IMR-90 (cell line): ENCODE measurements around the gene DCTN2. TPM values are rescaled to one million over a fixed set of nuclear protein-coding genes. Genes with fewer than 3 reads are reported as not detected.

Experiments
- ATAC-seq: fragments of 200-7000 bp; cut with Tn5 transposase; 2 replicates; pipeline ENCODE4 v1.9.1; 2020; ENCODE audit warnings: low read depth, mild to moderate bottlenecking, moderate library complexity
- BruUV-seq: library from RNA; stranded (reverse); fragments of 400-500 nt; replicated peaks from 2 replicates; lab custom pipeline; 2021; lab: Mats Ljungman, UMichigan
- CTCF ChIA-PET: fragments of 300-600 bp; formaldehyde crosslinking; extraction: SDS; loops from one replicate; lab custom pipeline; 2021; ENCODE audit warnings: antibody characterized with exemption; lab: Yijun Ruan, JAX
- POLR2A ChIA-PET: fragments of 300-600 bp; sonication (Branson Sonifier 250); formaldehyde crosslinking; loops from one replicate; lab custom pipeline; 2022; ENCODE audit warnings: antibody characterized with exemption; ENCODE audit not compliant: unreplicated experiment; lab: Charles Lee
- DNase-seq: peaks from one replicate; pipeline ENCODE4 v3.0.0; 2013
- H2AFZ ChIP-seq: replicated peaks from 2 replicates; pipeline ENCODE3; 2013; ENCODE audit warnings: low read length, mild to moderate bottlenecking; ENCODE audit not compliant: poor library complexity
- H2AK5ac ChIP-seq: 2 replicates; pipeline ENCODE4 v1.6.1; 2013; ENCODE audit warnings: low read depth, low read length, inconsistent platforms
- H2AK9ac ChIP-seq: replicated peaks from 2 replicates; pipeline ENCODE3; 2013; ENCODE audit warnings: mild to moderate bottlenecking, low read depth, low read length, moderate library complexity; ENCODE audit not compliant: poor library complexity
- H2BK120ac ChIP-seq: 2 replicates; pipeline ENCODE4 v1.6.1; 2013; ENCODE audit warnings: low read depth, low read length, inconsistent platforms
- H2BK15ac ChIP-seq: 3 replicates; pipeline ENCODE4 v1.6.1; 2013; ENCODE audit warnings: low read depth, low read length, inconsistent platforms
- H2BK20ac ChIP-seq: 2 replicates; pipeline ENCODE4 v1.6.1; 2013; ENCODE audit warnings: low read depth, mild to moderate bottlenecking, inconsistent platforms, low read length, moderate library complexity
- H2BK5ac ChIP-seq: 2 replicates; pipeline ENCODE4 v1.6.1; 2013; ENCODE audit warnings: mild to moderate bottlenecking, low read depth, low read length, inconsistent platforms; ENCODE audit not compliant: poor library complexity, severe bottlenecking
- H3K14ac ChIP-seq: replicated peaks from 2 replicates; pipeline ENCODE4 v1.6.1; 2013; ENCODE audit warnings: low read depth, low read length, inconsistent platforms
- H3K18ac ChIP-seq: 2 replicates; pipeline ENCODE4 v1.6.1; 2013; ENCODE audit warnings: low read depth, low read length, control low read depth
- H3K23ac ChIP-seq: 2 replicates; pipeline ENCODE4 v1.6.1; 2013; ENCODE audit warnings: low read depth, low read length, inconsistent platforms
- H3K27ac ChIP-seq: 2 replicates; pipeline ENCODE4 v1.5.1; 2013; ENCODE audit warnings: mild to moderate bottlenecking, control low read depth, low read length; ENCODE audit not compliant: insufficient read depth
- H3K27me3 ChIP-seq: 2 replicates; pipeline ENCODE4 v1.6.1; 2013; ENCODE audit warnings: low read length; ENCODE audit not compliant: control insufficient read depth, insufficient read depth
- H3K36me3 ChIP-seq: 2 replicates; pipeline ENCODE4 v1.6.1; 2013; ENCODE audit warnings: low read length, mixed read lengths; ENCODE audit not compliant: control insufficient read depth, insufficient read depth
- H3K4ac ChIP-seq: 2 replicates; pipeline ENCODE4 v1.6.1; 2013; ENCODE audit warnings: low read depth, low read length, inconsistent platforms
- H3K4me1 ChIP-seq: 2 replicates; pipeline ENCODE4 v1.6.1; 2013; ENCODE audit warnings: low read length, mixed read lengths; ENCODE audit not compliant: control insufficient read depth, insufficient read depth
- H3K4me2 ChIP-seq: 2 replicates; pipeline ENCODE4 v1.6.1; 2013; ENCODE audit warnings: low read depth, mild to moderate bottlenecking, control low read depth, low read length, moderate library complexity
- H3K4me3 ChIP-seq: 2 replicates; pipeline ENCODE4 v1.5.1; 2013; ENCODE audit warnings: low read depth, mild to moderate bottlenecking, control low read depth, low read length, moderate library complexity; ENCODE audit not compliant: insufficient read depth
- H3K56ac ChIP-seq: 2 replicates; pipeline ENCODE4 v1.6.1; 2013; ENCODE audit warnings: low read length, inconsistent platforms; ENCODE audit not compliant: insufficient read depth; ENCODE audit errors: extremely low read depth
- H3K79me1 ChIP-seq, 2 experiments: 2 replicates each; pipeline ENCODE4 v1.6.1; 2013; ENCODE audit warnings: low read length in 2 of 2, inconsistent platforms in 1 of 2, low read depth in 1 of 2
- H3K9ac ChIP-seq: 2 replicates; pipeline ENCODE4 v1.6.1; 2013; ENCODE audit warnings: low read depth, low read length, control low read depth
- H3K9me1 ChIP-seq: 2 replicates; pipeline ENCODE4 v1.6.1; 2013; ENCODE audit warnings: low read length, inconsistent platforms; ENCODE audit not compliant: insufficient read depth
- H3K9me3 ChIP-seq: 2 replicates; pipeline ENCODE4 v1.6.1; 2013; ENCODE audit warnings: low read length; ENCODE audit not compliant: control insufficient read depth, insufficient read depth
- H4K20me1 ChIP-seq: 2 replicates; pipeline ENCODE4 v1.6.1; 2013; ENCODE audit warnings: low read length, inconsistent platforms; ENCODE audit not compliant: insufficient read depth
- H4K5ac ChIP-seq: 2 replicates; pipeline ENCODE4 v1.6.1; 2013; ENCODE audit warnings: mild to moderate bottlenecking, low read depth, low read length, control low read depth
- H4K8ac ChIP-seq, 2 experiments: 2 replicates each; pipeline ENCODE4 v1.6.1; 2013; ENCODE audit warnings: low read depth in 2 of 2, low read length in 2 of 2, control low read depth in 1 of 2, inconsistent platforms in 1 of 2
- H4K91ac ChIP-seq: 2 replicates; pipeline ENCODE4 v1.6.1; 2013; ENCODE audit warnings: low read depth, low read length, inconsistent platforms; ENCODE audit not compliant: insufficient read depth
- BHLHE40 ChIP-seq: fragments of 150-350 bp; IDR thresholded peaks from 2 replicates; pipeline ENCODE4 v1.6.1; 2016; ENCODE audit warnings: mild to moderate bottlenecking, low read depth, low read length
- CEBPB ChIP-seq: IDR thresholded peaks from 2 replicates; pipeline ENCODE4 v1.6.1; 2012; ENCODE audit warnings: low read depth, low read length, improper control_type of control experiment
- CHD1 ChIP-seq: IDR thresholded peaks from 2 replicates; pipeline ENCODE4 v1.6.1; 2012; ENCODE audit warnings: low read depth, low read length, improper control_type of control experiment
- CTCF ChIP-seq: conservative IDR thresholded peaks from 2 replicates; pipeline ENCODE4 v1.5.1; 2012; ENCODE audit warnings: mild to moderate bottlenecking, low read depth, low read length, improper control_type of control experiment
- MAFK ChIP-seq: IDR thresholded peaks from 2 replicates; pipeline ENCODE4 v1.6.1; 2012; ENCODE audit warnings: low read depth, low read length, improper control_type of control experiment
- MAZ ChIP-seq: IDR thresholded peaks from 2 replicates; pipeline ENCODE4 v1.6.1; 2012; ENCODE audit warnings: low read depth, mild to moderate bottlenecking, low read length, improper control_type of control experiment, moderate library complexity, borderline replicate concordance
- MXI1 ChIP-seq: IDR thresholded peaks from 2 replicates; pipeline ENCODE4 v1.6.1; 2012; ENCODE audit warnings: low read depth, mild to moderate bottlenecking, low read length, moderate library complexity, borderline replicate concordance
- NFE2L2 ChIP-seq: fragments of 150-350 bp; IDR thresholded peaks from 2 replicates; pipeline ENCODE4 v1.6.1; 2016; ENCODE audit warnings: low read depth, mild to moderate bottlenecking, low read length
- POLR2A ChIP-seq: IDR thresholded peaks from 2 replicates; pipeline ENCODE4 v1.6.1; 2012; ENCODE audit warnings: mild to moderate bottlenecking, low read depth, low read length
- RAD21 ChIP-seq: IDR thresholded peaks from 2 replicates; pipeline ENCODE4 v1.6.1; 2012; ENCODE audit warnings: low read length, improper control_type of control experiment
- RCOR1 ChIP-seq: IDR thresholded peaks from 2 replicates; pipeline ENCODE4 v1.6.1; 2012; ENCODE audit warnings: mild to moderate bottlenecking, low read length, improper control_type of control experiment; ENCODE audit not compliant: insufficient replicate concordance
- RFX5 ChIP-seq: IDR thresholded peaks from 2 replicates; pipeline ENCODE4 v1.8.0; 2012; ENCODE audit warnings: low read depth, mild to moderate bottlenecking, low read length, moderate library complexity
- SMC3 ChIP-seq: fragments of 150-350 bp; IDR thresholded peaks from 2 replicates; pipeline ENCODE4 v1.6.1; 2016; ENCODE audit warnings: low read depth, mild to moderate bottlenecking, antibody characterized with exemption, low read length, moderate library complexity
- dilution Hi-C: fragments of 300-500 bp; cut with HindIII; formaldehyde crosslinking; loops from one replicate; pipeline ENCODE4 v1.14.3; 2018; ENCODE audit warnings: low sequenced_read_pairs; ENCODE audit not compliant: unreplicated experiment
- in situ Hi-C: fragments of 300-500 bp; cut with MboI; formaldehyde crosslinking; loops from 3 replicates; pipeline ENCODE4 v1.14.3; 2019; ENCODE audit warnings: low sequenced_read_pairs, inconsistent platforms, mixed read lengths
- intact Hi-C: fragments of 100-400 bp; cut with micrococcal nuclease; formaldehyde crosslinking; loops from 2 replicates; pipeline ENCODE4 v1.10.0; 2022
- polyA plus RNA-seq, 3 experiments: library from polyadenylated mRNA; depleted of rRNA; stranded (reverse); fragments of >200 nt; gene quantifications; 2 replicates each; pipeline ENCODE4 v1.2.3, GENCODE V29; 2012; ENCODE audit warnings: low replicate concordance in 1 of 3
- total RNA-seq: library from RNA; depleted of rRNA; stranded (reverse); fragments of >200 nt; gene quantifications from 2 replicates; pipeline ENCODE4 v1.2.3, GENCODE V29; 2012
- TF ChIP-seq, protein P1 (sequence below): fragments of 150-350 bp; IDR thresholded peaks from 2 replicates; pipeline ENCODE4 v1.6.1; 2017; ENCODE audit warnings: mild to moderate bottlenecking, antibody characterized with exemption, low read length, low read depth
- TF ChIP-seq, protein P2 (sequence below): fragments of 150-350 bp; IDR thresholded peaks from 2 replicates; pipeline ENCODE4 v1.6.1; 2016; ENCODE audit warnings: low read depth, mild to moderate bottlenecking, low read length, moderate library complexity, borderline replicate concordance

Gene DCTN2
- total and polyA plus RNA-seq, 2 of the 4 experiments (the other 2 are of a cell fraction), result 125 to 130 TPM

DNA sequence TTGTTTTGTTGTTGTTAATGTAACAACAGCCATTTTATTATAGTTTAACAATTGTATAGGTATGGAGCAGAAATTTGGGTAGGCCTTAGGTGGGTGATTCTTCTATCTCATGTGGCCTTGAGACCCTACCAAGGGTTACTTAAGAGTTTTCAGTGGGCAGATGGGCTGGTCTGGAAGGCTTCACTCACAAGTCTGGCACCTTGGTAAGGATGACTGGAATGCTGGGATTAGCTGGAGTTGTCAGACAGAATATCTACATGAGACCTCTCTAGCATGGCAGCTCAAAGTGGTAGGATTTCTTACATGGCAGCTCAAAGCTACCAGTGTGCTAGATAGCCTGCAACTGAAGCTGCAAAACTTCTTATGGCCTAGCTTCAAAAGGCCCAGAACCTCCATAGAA is 61.3 kb downstream of the DCTN2 start:
- DNase-seq (no peak), ATAC-seq (no peak)
- dilution Hi-C loops (no loop called here), in situ Hi-C loops (no loop called here), intact Hi-C loops (no loop called here)
- H4K5ac ChIP-seq, result no peak overlapping the region
- no peak overlapping the region for H4K91ac ChIP-seq
- no peak overlapping the region for H4K8ac ChIP-seq
- peaks cover 7% of the 10 kb centered on the region; the same call in 1 of the 2 replicates for H3K27me3 ChIP-seq
- no peak overlapping the region for H3K14ac ChIP-seq
- H3K9ac ChIP-seq, result no peak overlapping the region
- no peak overlapping the region for H2BK120ac ChIP-seq
- peaks cover 6% of the 10 kb centered on the region; the same call in 1 of the 2 replicates for H4K20me1 ChIP-seq
- ChIA-PET CTCF (interaction anchor here (1.4 kb wide), 1 partner anchor 27 kb away, joined by 4 read pairs; the partner anchor contains the start of gene GLI1), POLR2A (no interaction called here)
- H2AK9ac ChIP-seq, result no peak overlapping the region
- no peak overlapping the region for H2BK5ac ChIP-seq
- BruUV-seq, result no TSS peak
- peaks cover 14% of the 10 kb centered on the region for H3K36me3 ChIP-seq
- no peak overlapping the region for H2AK5ac ChIP-seq
- H3K4me1 ChIP-seq, result peaks cover 8% of the 10 kb centered on the region
- no peak overlapping the region for H3K56ac ChIP-seq
- H3K4me3 ChIP-seq, result no peak overlapping the region
- H3K18ac ChIP-seq, result no peak overlapping the region
- H3K9me3 ChIP-seq, result no peaks in the 10 kb centered on the region
- H3K9me1 ChIP-seq, result peaks cover 15% of the 10 kb centered on the region
- H3K23ac ChIP-seq, result no peak overlapping the region
- peaks cover 19 to 32% of the 10 kb centered on the region in 2 experiments for H3K79me1 ChIP-seq
- H3K27ac ChIP-seq, result no peak overlapping the region
- TF ChIP-seq BHLHE40, result no peak
- no peak for TF ChIP-seq RCOR1
- TF ChIP-seq, protein P1, sequence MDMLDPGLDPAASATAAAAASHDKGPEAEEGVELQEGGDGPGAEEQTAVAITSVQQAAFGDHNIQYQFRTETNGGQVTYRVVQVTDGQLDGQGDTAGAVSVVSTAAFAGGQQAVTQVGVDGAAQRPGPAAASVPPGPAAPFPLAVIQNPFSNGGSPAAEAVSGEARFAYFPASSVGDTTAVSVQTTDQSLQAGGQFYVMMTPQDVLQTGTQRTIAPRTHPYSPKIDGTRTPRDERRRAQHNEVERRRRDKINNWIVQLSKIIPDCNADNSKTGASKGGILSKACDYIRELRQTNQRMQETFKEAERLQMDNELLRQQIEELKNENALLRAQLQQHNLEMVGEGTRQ, result no peak
- TF ChIP-seq CTCF, result no peak
- TF ChIP-seq RFX5, result no peak
- no peak for TF ChIP-seq MXI1
- TF ChIP-seq CHD1, result no peak
- no peak for TF ChIP-seq SMC3
- no peak for TF ChIP-seq POLR2A
- TF ChIP-seq NFE2L2, result no peak
- no peak for TF ChIP-seq MAFK
- no peak for TF ChIP-seq RAD21
- TF ChIP-seq, protein P2, sequence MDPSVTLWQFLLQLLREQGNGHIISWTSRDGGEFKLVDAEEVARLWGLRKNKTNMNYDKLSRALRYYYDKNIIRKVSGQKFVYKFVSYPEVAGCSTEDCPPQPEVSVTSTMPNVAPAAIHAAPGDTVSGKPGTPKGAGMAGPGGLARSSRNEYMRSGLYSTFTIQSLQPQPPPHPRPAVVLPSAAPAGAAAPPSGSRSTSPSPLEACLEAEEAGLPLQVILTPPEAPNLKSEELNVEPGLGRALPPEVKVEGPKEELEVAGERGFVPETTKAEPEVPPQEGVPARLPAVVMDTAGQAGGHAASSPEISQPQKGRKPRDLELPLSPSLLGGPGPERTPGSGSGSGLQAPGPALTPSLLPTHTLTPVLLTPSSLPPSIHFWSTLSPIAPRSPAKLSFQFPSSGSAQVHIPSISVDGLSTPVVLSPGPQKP, result no peak
- no peak for TF ChIP-seq CEBPB
- no peak for TF ChIP-seq MAZ
- no peak overlapping the region for H2AFZ ChIP-seq
- H3K4ac ChIP-seq, result no peak overlapping the region
- no peak overlapping the region for H3K4me2 ChIP-seq
- H2BK20ac ChIP-seq, result no peak overlapping the region
- H2BK15ac ChIP-seq, result no peak overlapping the region
